ENCODE measurements around the gene MRPL54. TPM values are rescaled to one million over a fixed set of nuclear protein-coding genes. Genes with fewer than 3 reads are reported as not detected.

Gene MRPL54
- total and polyA plus RNA-seq, 2 experiments from 2014 or later = 37.9 to 91.2 TPM

DNA sequence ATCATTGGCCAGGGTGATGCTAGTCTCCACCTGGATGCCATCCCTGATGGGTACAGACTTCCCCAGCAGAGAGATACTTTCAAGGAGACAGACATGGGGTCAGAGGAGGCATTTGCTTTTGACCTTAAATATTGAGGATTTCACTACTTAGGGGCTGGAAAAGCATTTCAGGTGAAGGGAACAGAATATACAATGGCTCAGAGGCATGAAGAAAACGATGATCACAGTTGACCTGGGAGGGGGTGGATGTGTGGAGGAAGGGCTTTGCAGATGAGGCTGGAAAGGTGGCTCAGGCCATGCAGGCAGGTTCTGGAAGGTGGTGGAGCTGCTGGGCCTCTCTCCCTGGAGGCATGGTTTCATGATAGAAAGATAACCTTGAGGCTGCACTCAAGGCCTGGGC lies 19.8 kb downstream of the MRPL54 start:
- no peaks in the 10 kb centered on the region for H3K4me1 ChIP-seq (ENCODE audit: low read depth)
- H3K36me3 ChIP-seq = no peaks in the 10 kb centered on the region
- no peak overlapping the region for H3K4me3 ChIP-seq
- no peaks in the 10 kb centered on the region for H3K9me3 ChIP-seq (ENCODE audit: low read depth)
- no peak for DNase-seq (ENCODE audit: low read depth in 1 of 2, low spot score in 1 of 2)
- no peak overlapping the region for H3K27ac ChIP-seq
- peaks cover 32% of the 10 kb centered on the region for H3K27me3 ChIP-seq
- TF ChIP-seq, protein P1, sequence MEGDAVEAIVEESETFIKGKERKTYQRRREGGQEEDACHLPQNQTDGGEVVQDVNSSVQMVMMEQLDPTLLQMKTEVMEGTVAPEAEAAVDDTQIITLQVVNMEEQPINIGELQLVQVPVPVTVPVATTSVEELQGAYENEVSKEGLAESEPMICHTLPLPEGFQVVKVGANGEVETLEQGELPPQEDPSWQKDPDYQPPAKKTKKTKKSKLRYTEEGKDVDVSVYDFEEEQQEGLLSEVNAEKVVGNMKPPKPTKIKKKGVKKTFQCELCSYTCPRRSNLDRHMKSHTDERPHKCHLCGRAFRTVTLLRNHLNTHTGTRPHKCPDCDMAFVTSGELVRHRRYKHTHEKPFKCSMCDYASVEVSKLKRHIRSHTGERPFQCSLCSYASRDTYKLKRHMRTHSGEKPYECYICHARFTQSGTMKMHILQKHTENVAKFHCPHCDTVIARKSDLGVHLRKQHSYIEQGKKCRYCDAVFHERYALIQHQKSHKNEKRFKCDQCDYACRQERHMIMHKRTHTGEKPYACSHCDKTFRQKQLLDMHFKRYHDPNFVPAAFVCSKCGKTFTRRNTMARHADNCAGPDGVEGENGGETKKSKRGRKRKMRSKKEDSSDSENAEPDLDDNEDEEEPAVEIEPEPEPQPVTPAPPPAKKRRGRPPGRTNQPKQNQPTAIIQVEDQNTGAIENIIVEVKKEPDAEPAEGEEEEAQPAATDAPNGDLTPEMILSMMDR (IDR thresholded peaks at IDR 0.05; ENCODE audit: low read depth, low read length) = no peak

DNA sequence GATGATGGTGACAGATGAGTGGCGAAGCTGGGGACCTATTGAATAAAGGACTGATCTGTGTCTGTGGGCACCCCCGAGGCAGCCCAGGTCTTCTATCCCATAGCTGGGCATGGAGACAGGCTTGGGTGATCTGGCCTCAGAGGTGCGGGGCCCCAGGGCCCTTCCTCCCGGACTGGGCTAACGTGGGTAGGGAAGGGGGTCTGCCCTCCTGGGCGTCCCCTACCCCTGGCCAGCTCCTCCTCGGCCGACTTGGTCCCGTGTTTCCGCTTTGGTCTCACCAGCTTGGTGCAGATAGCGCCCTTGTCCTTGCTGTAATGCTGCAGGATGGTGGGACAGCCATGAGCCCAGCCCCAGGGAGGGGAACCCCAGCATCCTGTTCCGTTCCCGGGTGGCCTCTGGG lies 20.4 kb downstream of the MRPL54 start:
- DNase-seq (ENCODE audit: low read depth in 1 of 2, low spot score in 1 of 2) = no peak
- H3K27me3 ChIP-seq = peaks cover 32% of the 10 kb centered on the region

DNA sequence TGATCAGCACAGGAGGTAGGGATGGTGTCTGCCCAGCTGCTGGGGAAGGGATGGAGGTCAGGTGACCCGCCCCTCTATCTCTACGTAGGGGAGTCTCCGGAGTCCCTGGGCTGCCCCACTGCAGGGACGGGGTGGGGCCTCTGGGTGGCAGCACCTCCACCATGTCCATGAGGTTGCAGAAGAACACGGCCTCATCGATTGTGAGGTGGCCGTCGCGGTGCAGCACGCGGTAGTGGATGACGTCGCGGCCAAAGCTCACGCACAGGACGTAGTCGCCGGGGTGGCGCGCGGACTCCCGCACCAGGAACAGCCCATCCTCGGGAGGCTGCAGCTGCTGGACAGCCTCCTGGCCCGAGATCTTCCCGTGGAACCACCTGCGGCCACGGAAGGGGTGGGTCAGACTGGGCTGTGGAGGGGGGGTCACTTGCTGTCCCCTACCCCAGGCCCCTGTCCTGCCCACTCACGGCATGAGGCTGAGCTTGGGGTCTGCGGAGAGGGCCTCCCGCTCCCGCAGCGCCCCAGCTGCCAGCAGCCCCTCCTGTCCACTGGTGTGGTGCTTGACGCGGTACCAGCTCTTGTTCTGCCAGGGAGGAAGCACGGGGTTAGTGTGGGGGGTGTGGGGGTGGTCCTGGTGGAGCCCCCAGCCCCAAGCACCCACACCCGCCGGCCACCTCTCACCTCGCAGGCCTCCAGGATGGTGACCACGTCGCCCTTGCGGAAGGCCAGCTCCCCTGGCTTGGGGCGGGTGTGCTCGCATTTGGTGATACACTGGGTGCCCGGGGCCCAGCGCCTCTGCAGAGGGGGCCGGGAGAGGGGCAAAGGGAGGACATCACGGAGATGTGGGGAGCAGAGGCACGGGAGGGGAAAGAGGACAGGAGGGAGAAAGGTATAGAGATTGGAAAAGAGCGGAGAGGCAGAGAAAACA lies 21.4 kb downstream of the MRPL54 start:
- no peak for DNase-seq (ENCODE audit: low read depth in 1 of 2, low spot score in 1 of 2)
- no peaks in the 10 kb centered on the region for H3K36me3 ChIP-seq
- no peak overlapping the region for H3K27ac ChIP-seq
- H3K9me3 ChIP-seq (ENCODE audit: low read depth) = no peaks in the 10 kb centered on the region
- no peaks in the 10 kb centered on the region for H3K4me1 ChIP-seq (ENCODE audit: low read depth)
- TF ChIP-seq, protein P1 (IDR thresholded peaks at IDR 0.05; ENCODE audit: low read depth, low read length) = peak; percentile 14
- H3K4me3 ChIP-seq = no peak overlapping the region
- H3K27me3 ChIP-seq = peaks cover 32% of the 10 kb centered on the region

More for the DNA sequence above, 20.4 kb downstream of the MRPL54 start:
- H3K4me1 ChIP-seq (ENCODE audit: low read depth) = no peaks in the 10 kb centered on the region
- no peaks in the 10 kb centered on the region for H3K36me3 ChIP-seq
- H3K4me3 ChIP-seq = no peak overlapping the region
- TF ChIP-seq, protein P1 (IDR thresholded peaks at IDR 0.05; ENCODE audit: low read depth, low read length) = no peak
- H3K27ac ChIP-seq = no peak overlapping the region
- no peaks in the 10 kb centered on the region for H3K9me3 ChIP-seq (ENCODE audit: low read depth)

DNA sequence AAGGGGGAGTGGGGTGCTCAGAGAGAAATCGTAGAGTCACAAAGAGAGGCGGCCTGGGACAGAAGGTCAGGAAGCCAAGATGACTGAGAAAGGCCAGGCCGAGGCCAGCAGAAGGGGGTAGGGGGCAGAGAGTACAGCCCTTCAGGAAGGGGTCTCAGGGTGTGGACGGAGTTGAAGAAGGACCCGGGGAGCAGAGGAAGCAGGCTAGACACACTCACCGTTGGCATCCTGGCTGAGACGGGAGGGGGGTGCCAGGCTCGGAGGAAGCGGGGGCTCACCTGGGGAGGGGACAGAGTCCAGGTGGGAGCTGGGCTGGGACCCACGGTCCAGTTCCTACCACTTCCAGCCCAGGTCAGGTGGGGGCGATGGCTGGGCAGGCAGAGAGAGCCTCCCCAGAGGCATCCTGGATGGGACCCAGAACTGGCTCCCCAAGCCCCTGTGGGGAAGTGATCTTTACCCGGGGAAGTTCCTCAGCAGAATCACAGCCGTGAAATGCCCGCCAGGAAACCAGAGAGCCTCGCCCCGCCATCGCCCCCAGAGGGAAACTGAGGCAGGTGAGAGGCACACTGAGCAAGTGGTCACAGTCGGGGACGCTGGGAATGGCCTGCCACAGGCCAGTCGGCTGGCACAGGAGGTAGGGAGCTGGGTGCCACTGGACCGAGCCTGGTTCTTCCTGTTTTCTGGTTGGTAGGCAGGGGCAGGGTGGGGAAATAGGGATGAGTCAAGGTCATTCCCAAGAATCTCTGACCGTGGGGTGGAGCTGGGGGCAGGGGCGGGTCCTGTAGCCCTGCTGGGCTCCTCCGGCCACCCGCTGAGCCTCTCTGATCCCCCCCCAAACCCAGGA lies 22.3 kb downstream of the MRPL54 start:
- DNase-seq (ENCODE audit: low read depth in 1 of 2, low spot score in 1 of 2) = no peak
- Histone ChIP-seq H3K27ac (no peak overlapping the region), H3K4me1 (ENCODE audit: low read depth) (no peaks in the 10 kb centered on the region), H3K27me3 (peaks cover 32% of the 10 kb centered on the region), H3K4me3 (no peak overlapping the region), H3K36me3 (no peaks in the 10 kb centered on the region), H3K9me3 (ENCODE audit: low read depth) (no peaks in the 10 kb centered on the region)
- TF ChIP-seq, protein P1 (IDR thresholded peaks at IDR 0.05; ENCODE audit: low read depth, low read length) = no peak

DNA sequence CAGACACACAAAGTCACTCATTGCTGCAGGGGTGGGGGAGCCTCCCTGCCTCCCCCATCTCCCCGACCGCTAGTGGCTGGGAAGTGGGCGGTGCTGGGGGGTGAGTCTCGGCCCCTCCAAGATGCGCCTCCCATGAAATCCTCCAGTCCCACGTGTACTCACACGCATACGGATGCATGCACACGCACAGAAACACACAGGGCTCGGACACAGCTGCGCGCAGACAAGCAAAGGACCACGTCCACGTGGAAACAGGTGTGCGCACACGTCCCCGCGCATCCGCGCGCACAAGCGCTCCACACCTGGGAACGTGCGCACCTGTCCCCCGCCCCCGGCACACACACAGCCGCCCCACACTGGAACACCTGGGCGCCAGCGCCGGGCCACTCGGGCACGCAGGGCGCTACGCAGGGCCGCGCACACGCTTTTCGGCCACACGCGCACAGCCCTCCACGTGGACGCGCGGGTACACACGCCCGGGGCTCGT lies 23.0 kb downstream of the MRPL54 start:
- Histone ChIP-seq H3K27me3 (peaks cover 33% of the 10 kb centered on the region), H3K9me3 (ENCODE audit: low read depth) (no peaks in the 10 kb centered on the region), H3K27ac (no peak overlapping the region), H3K36me3 (no peaks in the 10 kb centered on the region), H3K4me1 (ENCODE audit: low read depth) (no peaks in the 10 kb centered on the region), H3K4me3 (peak overlapping the region; percentile 89)
- TF ChIP-seq, protein P1 (IDR thresholded peaks at IDR 0.05; ENCODE audit: low read depth, low read length) = no peak
- no peak for DNase-seq (ENCODE audit: low read depth in 1 of 2, low spot score in 1 of 2)
